GM19438 (cell line): ENCODE measurements around the gene TUBG1.
"Not testable (repeated sequence)": the region's sequence is repeated elsewhere in the genome, so short reads cannot be mapped to it uniquely, and the experiment has no call there.

Experiments
- ATAC-seq: cut with Tn5 transposase; IDR thresholded peaks from one replicate; pipeline ENCODE4 v1.9.1; 2021; ENCODE audit warnings: low read depth; ENCODE audit not compliant: unreplicated experiment

Gene TUBG1

DNA sequence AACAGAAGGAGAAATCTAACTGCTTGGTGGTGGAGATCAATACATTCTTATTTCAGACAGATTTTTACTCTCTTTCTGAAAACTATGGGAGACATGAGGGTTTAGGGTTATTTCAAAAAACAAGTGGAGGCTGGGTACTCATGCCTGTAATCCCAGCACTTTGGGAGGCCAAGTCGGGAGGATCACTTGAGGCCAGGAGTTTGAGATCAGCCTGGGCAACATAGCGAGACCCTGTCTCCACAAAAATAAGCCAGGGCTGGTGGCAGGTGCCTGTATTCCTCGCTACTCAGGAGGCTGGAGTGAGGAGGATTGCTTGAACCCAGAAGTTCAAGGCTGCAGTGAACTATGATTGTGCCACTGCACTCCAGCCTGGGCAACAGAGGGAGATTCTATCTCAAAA lies 12.5 kb downstream of the TUBG1 start:
- not testable (repeated sequence) for ATAC-seq

GRCh38 chr17:42623271-42623670 lies 13.8 kb downstream of the TUBG1 start:
- ATAC-seq: no peak

DNA sequence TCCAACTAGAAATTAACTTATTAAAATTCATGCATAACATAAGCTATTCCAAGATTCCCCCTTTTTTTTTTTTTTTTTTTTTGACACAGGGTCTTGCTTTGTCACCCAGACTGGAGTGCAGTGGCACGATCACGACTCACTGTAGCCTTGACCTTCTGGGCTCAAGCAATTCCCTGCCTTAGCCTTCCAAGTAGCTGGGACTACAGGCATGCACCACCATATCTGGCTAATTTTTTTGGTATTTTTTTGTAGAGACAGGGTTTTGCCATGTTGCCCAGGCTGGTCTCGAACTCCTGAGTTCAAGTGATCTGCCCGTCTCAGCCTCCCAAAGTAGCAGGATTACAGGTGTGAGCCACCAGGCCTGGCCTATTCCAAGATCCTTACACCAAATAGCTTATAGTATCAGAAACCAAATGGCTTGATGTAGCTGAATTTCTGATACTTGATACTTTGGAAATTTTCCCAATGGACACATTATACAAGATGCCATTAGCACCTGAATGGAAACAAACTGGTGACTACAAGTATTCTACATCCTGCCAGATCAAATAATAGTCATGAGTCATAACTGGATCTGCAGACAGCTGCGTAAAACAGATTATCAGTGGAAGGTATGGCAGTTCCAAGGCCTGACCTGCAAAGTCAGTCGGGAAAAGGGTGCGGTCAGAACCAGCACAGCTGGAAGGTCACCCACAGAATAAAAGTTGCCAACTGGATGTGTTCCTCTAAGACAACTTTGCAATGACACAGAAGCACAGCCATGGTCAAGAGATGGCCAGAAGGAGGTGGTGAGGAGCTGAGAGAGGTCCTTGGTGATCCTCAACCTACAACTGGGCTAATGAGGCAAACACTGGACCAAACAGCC lies 14.5 kb downstream of the TUBG1 start:
- ATAC-seq: no peak

GRCh38 chr17:42627032-42627764 lies 17.7 kb downstream of the TUBG1 start:
- ATAC-seq: not testable (repeated sequence)

GRCh38 chr17:42629411-42630009 lies 20.0 kb downstream of the TUBG1 start:
- ATAC-seq: no peak

- no peak for ATAC-seq
These were observed 23.5 kb downstream of the TUBG1 start for GRCh38 chr17:42632949-42633444.

DNA sequence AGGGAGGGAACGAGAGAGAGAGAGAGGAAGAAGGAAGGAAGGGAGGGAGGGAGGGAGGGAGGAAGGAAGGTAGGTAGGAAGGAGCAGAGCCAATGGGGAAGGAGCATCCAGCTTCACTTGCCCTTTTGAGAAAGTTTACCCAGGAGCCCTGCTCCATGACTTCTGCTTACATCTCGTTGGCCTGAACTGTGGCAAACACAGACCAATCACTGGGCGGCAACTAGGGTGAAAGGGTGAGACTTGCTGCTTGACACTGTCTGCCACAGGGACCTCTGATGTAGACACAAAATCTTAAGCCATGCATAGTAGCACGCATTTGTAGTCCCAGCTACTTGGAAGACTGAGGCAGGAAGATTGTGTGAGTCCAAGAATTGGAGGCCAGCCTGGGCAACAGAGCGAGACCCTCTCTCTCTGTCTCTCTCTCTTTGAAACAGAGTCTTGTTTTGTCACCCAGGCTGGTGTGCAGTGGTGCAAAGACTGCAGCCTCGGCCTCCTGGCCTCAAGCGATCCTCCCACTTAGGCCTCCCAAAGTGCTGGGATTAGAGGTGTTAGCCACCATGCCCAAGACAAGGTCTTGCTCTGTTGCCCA lies 30.1 kb downstream of the TUBG1 start:
- no peak for ATAC-seq

GRCh38 chr17:42640121-42640520 lies 30.6 kb downstream of the TUBG1 start:
- ATAC-seq: no peak

GRCh38 chr17:42642336-42642735 lies 32.9 kb downstream of the TUBG1 start:
- no peak for ATAC-seq

- ATAC-seq: no peak
These were observed 38.3 kb downstream of the TUBG1 start for GRCh38 chr17:42647778-42648177.

DNA sequence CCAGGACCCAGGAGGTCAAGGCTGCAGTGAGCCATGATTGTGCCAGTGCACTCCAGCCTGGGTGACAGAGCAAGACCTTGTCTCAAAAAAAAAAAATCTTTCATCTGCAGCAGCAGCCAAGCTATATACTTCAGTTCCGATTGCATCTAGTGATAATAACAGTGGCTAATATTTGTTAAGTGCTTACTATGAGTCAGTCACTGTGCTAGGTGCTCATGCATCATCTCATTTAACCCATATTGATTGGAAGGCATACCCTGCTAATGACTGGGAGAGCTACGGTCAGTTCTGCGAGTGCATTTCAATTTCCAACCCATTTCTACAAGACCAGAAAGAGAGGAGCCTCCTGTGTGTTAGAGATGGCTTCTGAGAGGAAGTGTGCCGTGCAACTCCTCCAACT lies 41.9 kb downstream of the TUBG1 start:
- ATAC-seq: no peak

GRCh38 chr17:42653179-42654124 lies 44.0 kb downstream of the TUBG1 start:
- ATAC-seq: no peak

DNA sequence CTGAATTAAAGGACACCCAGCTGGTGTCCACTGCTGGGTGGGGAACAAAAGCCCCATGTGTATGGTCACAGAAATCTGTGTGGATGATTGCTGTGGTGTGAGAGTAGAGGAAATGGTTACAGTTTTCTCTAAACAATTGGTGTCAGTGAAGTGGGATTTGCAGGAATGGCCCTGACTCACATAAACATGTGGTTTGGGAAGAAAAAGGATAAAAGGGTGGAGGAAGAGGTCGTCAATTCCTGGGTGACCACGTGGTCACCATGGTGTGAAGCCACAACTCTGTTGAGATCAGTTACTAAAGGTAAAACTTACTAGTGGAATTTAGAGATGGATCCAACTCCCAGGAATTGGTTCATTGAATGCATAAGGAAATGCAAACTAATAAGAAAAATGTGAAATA lies 46.0 kb downstream of the TUBG1 start:
- ATAC-seq: no peak

DNA sequence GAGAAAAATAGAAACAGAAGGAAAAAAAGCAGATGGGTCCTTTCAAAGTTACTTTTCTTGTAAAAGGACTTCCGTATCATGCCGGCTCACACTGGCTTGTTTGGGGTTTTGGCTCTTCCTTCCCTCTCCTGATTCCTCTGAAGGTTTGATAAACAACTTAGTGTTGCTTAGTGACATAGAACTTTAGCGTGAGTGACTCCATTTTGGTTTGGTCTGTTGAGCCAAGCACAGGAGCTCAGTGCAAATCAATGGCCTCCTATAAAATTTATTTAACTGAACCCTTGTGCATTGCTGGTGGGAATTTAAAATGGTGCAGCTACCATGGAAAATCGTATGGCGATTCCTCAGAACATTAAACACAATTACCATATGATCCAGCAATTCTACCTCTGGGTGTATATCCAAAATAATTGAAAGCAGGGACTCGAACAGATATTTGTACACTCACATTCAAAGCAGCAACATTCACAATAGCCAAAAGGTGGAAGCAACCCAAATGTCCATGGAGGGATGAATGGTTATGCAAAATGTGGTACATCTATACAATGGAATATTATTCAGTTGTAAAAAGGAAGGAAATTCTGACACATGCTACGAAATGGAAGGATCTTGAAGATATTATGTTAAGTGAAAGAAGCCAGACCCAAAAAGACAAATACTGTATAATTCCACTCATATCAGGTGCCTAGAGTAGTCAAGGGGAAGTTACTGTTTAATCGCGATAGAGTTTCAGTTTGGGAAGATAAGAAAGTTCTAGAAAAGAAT lies 48.5 kb downstream of the TUBG1 start:
- no peak for ATAC-seq

DNA sequence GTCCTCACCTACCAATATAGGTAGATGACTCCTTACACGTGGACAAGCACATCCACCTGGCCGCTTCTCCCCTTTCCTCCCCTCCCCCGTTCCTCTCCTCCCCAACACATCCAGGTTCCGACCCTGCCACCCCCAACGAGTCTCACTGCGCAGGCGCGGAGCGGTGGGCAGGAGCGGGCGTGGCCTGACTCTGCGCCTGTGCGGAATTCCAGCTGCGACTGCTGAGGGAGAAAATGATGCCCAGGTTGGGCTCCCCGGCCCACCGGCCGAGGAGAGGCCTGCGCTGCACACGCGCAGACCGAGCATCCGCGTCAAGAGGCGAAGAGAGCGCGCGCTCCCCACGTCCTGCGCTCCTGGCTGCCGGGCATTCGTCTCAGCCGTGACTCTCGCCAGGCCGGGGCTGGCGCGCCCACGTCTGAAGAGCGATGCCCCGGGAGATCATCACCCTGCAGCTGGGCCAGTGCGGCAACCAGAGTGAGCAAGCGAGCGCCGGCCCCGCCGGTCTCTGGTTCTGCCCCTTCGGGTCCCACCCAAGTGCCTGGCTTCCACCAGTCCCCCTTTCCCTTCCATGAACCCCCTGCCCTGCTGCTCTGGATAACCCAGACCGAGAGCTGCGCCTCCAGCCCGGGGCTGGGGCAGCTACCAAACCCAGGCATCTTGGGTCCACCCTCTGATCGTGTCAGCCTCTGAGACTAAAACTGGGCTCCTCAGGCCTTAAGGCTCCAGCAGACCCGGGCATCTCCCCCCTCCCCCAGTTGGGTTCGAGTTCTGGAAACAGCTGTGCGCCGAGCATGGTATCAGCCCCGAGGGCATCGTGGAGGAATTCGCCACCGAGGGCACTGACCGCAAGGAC lies 49.8 kb downstream of the TUBG1 start, which contains the start of gene TUBG2:
TSS of gene TUBG2 (plus strand) at position 206 of the 853 bp plus-strand sequence. CDS start at position 426, 220 bp downstream.
- no peak for ATAC-seq

GRCh38 chr17:42659932-42660274 lies 50.4 kb downstream of the TUBG1 start:
- not testable (repeated sequence) for ATAC-seq

DNA sequence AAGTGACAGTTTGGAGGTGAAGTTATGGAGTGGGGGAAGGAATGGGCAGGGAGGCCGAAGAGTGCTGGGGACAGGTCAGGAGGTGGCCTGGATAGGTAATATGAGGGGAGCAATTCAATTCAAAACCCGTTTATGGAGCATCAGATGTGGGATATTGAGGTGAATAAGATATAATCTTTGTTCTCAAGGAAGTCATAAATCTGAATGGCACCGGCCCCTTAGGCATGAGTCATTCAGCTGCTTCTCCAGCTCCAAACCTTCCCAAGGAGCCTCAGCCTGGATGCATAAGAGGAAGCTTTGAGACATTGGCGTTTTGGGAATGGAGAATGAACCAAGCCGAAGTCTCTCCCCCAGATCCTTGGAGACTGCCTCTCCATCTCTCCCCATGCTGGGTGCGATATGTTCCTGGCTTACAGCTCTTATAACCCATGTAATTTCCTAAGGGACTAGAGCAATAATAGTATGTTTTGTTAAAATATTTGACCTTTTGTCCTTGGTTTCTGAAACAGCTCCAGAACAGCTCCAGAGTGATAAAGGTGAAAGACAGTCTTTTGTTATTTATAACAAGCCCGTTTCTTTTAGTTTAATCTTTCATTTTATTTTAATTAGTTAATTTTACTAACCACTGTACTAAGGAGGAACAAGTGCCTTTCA lies 51.3 kb downstream of the TUBG1 start:
- ATAC-seq: no peak
